ENCODE results near the gene DRAM1. TPM values are rescaled to one million over a fixed set of nuclear protein-coding genes. Genes with fewer than 3 reads are reported as not detected.
"Not testable (repeated sequence)": the region's sequence is repeated elsewhere in the genome, so short reads cannot be mapped to it uniquely, and the experiment has no call there.

Gene DRAM1
- total RNA-seq, 2 experiments from 2014 or later = 1.4 to 2.5 TPM

GRCh38 chr12:101850199-101850598, 27.2 kb upstream of the DRAM1 start:
- ChIA-PET CTCF (no interaction called here), POLR2A (no interaction called here)
- no peak for DNase-seq
- Mint-ChIP-seq H3K27ac (no peak overlapping the region), H3K4me3 (no peak overlapping the region), H3K27me3 (no peaks in the 10 kb centered on the region), H3K36me3 (ENCODE audit: low read depth) (no peaks in the 10 kb centered on the region), H3K4me1 (peaks cover 4% of the 10 kb centered on the region), H3K9me3 (no peaks in the 10 kb centered on the region)

- CTCF ChIA-PET = interaction anchor here (0.6 kb wide), 1 partner anchor 437 kb away, joined by 3 read pairs; no protein-coding TSS in a partner anchor
- no peak overlapping the region for H3K4me3 Mint-ChIP-seq
- POLR2A ChIA-PET = no interaction called here
- no peaks in the 10 kb centered on the region for H3K27me3 Mint-ChIP-seq
- H3K9me3 Mint-ChIP-seq = peaks cover 2% of the 10 kb centered on the region
- DNase-seq = no peak
- H3K27ac Mint-ChIP-seq = no peak overlapping the region
- H3K4me1 Mint-ChIP-seq = peaks cover 4% of the 10 kb centered on the region
- H3K36me3 Mint-ChIP-seq (ENCODE audit: low read depth) = peaks cover 4% of the 10 kb centered on the region
These were observed 24.4 kb upstream of the DRAM1 start for GRCh38 chr12:101852998-101853397.

GRCh38 chr12:101854747-101855146, 22.6 kb upstream of the DRAM1 start:
- Mint-ChIP-seq H3K9me3 (peaks cover 2% of the 10 kb centered on the region), H3K27ac (no peak overlapping the region), H3K27me3 (no peaks in the 10 kb centered on the region), H3K4me1 (peaks cover 6% of the 10 kb centered on the region), H3K4me3 (no peak overlapping the region), H3K36me3 (ENCODE audit: low read depth) (peaks cover 4% of the 10 kb centered on the region)
- CTCF ChIA-PET = interaction anchor here (0.6 to 1.7 kb wide), 3 partner anchors 9 to 15 kb away, joined by 3 to 5 read pairs (median 3); no protein-coding TSS in a partner anchor
- DNase-seq = no peak
- POLR2A ChIA-PET = no interaction called here

GRCh38 chr12:101855364-101855884, 22.0 kb upstream of the DRAM1 start:
- peaks cover 2% of the 10 kb centered on the region for H3K9me3 Mint-ChIP-seq
- no peak for DNase-seq
- H3K27me3 Mint-ChIP-seq = no peaks in the 10 kb centered on the region
- H3K4me1 Mint-ChIP-seq = peaks cover 6% of the 10 kb centered on the region
- POLR2A ChIA-PET = no interaction called here
- H3K4me3 Mint-ChIP-seq = no peak overlapping the region
- no peak overlapping the region for H3K27ac Mint-ChIP-seq
- CTCF ChIA-PET = interaction anchor here (1.0 to 1.7 kb wide), 3 partner anchors 8 to 15 kb away, joined by 3 to 5 read pairs (median 3); no protein-coding TSS in a partner anchor
- H3K36me3 Mint-ChIP-seq (ENCODE audit: low read depth) = peaks cover 4% of the 10 kb centered on the region

- Mint-ChIP-seq H3K27me3 (no peaks in the 10 kb centered on the region), H3K9me3 (peaks cover 2% of the 10 kb centered on the region), H3K4me3 (no peak overlapping the region), H3K36me3 (ENCODE audit: low read depth) (peaks cover 4% of the 10 kb centered on the region), H3K4me1 (peaks cover 6% of the 10 kb centered on the region), H3K27ac (no peak overlapping the region)
- ChIA-PET POLR2A (no interaction called here), CTCF (interaction anchor here (1.4 to 1.7 kb wide), 3 partner anchors 10 to 16 kb away, joined by 3 to 6 read pairs (median 3); no protein-coding TSS in a partner anchor)
- no peak for DNase-seq
These were observed 21.4 kb upstream of the DRAM1 start for GRCh38 chr12:101855976-101856375.

- DNase-seq; H3K4me3 Mint-ChIP-seq; POLR2A ChIA-PET; H3K27me3 Mint-ChIP-seq; H3K36me3 Mint-ChIP-seq (ENCODE audit: low read depth); H3K27ac Mint-ChIP-seq; H3K4me1 Mint-ChIP-seq; H3K9me3 Mint-ChIP-seq: not testable (repeated sequence)
- CTCF ChIA-PET = interaction anchor here (1.4 kb wide), 2 partner anchors 9 to 12 kb away, joined by 3 to 6 read pairs; no protein-coding TSS in a partner anchor
These were observed 20.8 kb upstream of the DRAM1 start for GRCh38 chr12:101856614-101857013.

- POLR2A ChIA-PET = no interaction called here
- peaks cover 2% of the 10 kb centered on the region for H3K9me3 Mint-ChIP-seq
- H3K4me3 Mint-ChIP-seq = no peak overlapping the region
- CTCF ChIA-PET = interaction anchor here (0.7 to 1.4 kb wide), 3 partner anchors 9 to 17 kb away, joined by 3 to 6 read pairs (median 3); no protein-coding TSS in a partner anchor
- H3K36me3 Mint-ChIP-seq (ENCODE audit: low read depth) = peaks cover 4% of the 10 kb centered on the region
- no peaks in the 10 kb centered on the region for H3K27me3 Mint-ChIP-seq
- no peak for DNase-seq
- no peak overlapping the region for H3K27ac Mint-ChIP-seq
- peaks cover 6% of the 10 kb centered on the region for H3K4me1 Mint-ChIP-seq
These were observed 20.3 kb upstream of the DRAM1 start for GRCh38 chr12:101857043-101857558.

GRCh38 chr12:101858361-101858760, 19.0 kb upstream of the DRAM1 start:
- H3K27ac Mint-ChIP-seq = no peak overlapping the region
- CTCF ChIA-PET = no interaction called here
- no peaks in the 10 kb centered on the region for H3K27me3 Mint-ChIP-seq

GRCh38 chr12:101859664-101860607, 17.4 kb upstream of the DRAM1 start:
- H3K4me3 Mint-ChIP-seq = no peak overlapping the region
- H3K36me3 Mint-ChIP-seq (ENCODE audit: low read depth) = peaks cover 4% of the 10 kb centered on the region
- peaks cover 3% of the 10 kb centered on the region for H3K9me3 Mint-ChIP-seq
- DNase-seq = no peak
- CTCF ChIA-PET = interaction anchor here (1.3 kb wide), 1 partner anchor 20 kb away, joined by 3 read pairs; no protein-coding TSS in a partner anchor
- H3K27me3 Mint-ChIP-seq = no peaks in the 10 kb centered on the region
- H3K27ac Mint-ChIP-seq = no peak overlapping the region
- POLR2A ChIA-PET = no interaction called here
- peaks cover 4% of the 10 kb centered on the region for H3K4me1 Mint-ChIP-seq

More at GRCh38 chr12:101858361-101858760, 19.0 kb upstream of the DRAM1 start:
- no peak overlapping the region for H3K4me3 Mint-ChIP-seq
- H3K36me3 Mint-ChIP-seq (ENCODE audit: low read depth) = peaks cover 4% of the 10 kb centered on the region
- peaks cover 2% of the 10 kb centered on the region for H3K9me3 Mint-ChIP-seq
- no peak for DNase-seq
- POLR2A ChIA-PET = no interaction called here
- peaks cover 6% of the 10 kb centered on the region for H3K4me1 Mint-ChIP-seq

- H3K4me1 Mint-ChIP-seq; H3K27me3 Mint-ChIP-seq; DNase-seq; POLR2A ChIA-PET; H3K9me3 Mint-ChIP-seq; H3K36me3 Mint-ChIP-seq (ENCODE audit: low read depth); H3K4me3 Mint-ChIP-seq; H3K27ac Mint-ChIP-seq: not testable (repeated sequence)
- CTCF ChIA-PET = interaction anchor here (2.7 kb wide), 1 partner anchor 10 kb away, joined by 6 read pairs; no protein-coding TSS in a partner anchor
These were observed 15.7 kb upstream of the DRAM1 start for GRCh38 chr12:101861688-101862087.

- Mint-ChIP-seq H3K9me3 (peaks cover 10% of the 10 kb centered on the region), H3K4me3 (no peak overlapping the region), H3K4me1 (peaks cover 6% of the 10 kb centered on the region), H3K36me3 (ENCODE audit: low read depth) (no peaks in the 10 kb centered on the region), H3K27ac (no peak overlapping the region), H3K27me3 (no peaks in the 10 kb centered on the region)
- CTCF ChIA-PET = interaction anchor here (1.5 to 2.7 kb wide), 2 partner anchors 11 to 20 kb away, joined by 3 to 6 read pairs; no protein-coding TSS in a partner anchor
- POLR2A ChIA-PET = no interaction called here
- DNase-seq = no peak
These were observed 15.1 kb upstream of the DRAM1 start for GRCh38 chr12:101862245-101862644.

GRCh38 chr12:101863981-101864380, 13.4 kb upstream of the DRAM1 start:
- peaks cover 6% of the 10 kb centered on the region for H3K4me1 Mint-ChIP-seq
- H3K4me3 Mint-ChIP-seq = no peak overlapping the region
- H3K27me3 Mint-ChIP-seq = no peaks in the 10 kb centered on the region
- H3K36me3 Mint-ChIP-seq (ENCODE audit: low read depth) = no peaks in the 10 kb centered on the region
- POLR2A ChIA-PET = no interaction called here
- CTCF ChIA-PET = interaction anchor here (0.7 to 2.7 kb wide), 5 partner anchors 9 to 88 kb away, joined by 3 to 6 read pairs (median 4); partner anchors contain the start of gene GNPTAB
- no peak overlapping the region for H3K27ac Mint-ChIP-seq
- peaks cover 10% of the 10 kb centered on the region for H3K9me3 Mint-ChIP-seq
- no peak for DNase-seq

Data from activated CD4-positive, alpha-beta T cell treated with anti-CD3 and anti-CD28 coated beads, Interleukin-2, amount 10 ng/mL, durations not matched to agents 7 days and 5 days (primary cell).